ENCODE data around the gene MAP7D1.
"Not testable (repeated sequence)": the region's sequence is repeated elsewhere in the genome, so short reads cannot be mapped to it uniquely, and the experiment has no call there.

The MAP7D1 gene

GRCh38 chr1:36224537-36225282 is 68.8 kb downstream of the MAP7D1 start:
- TF ChIP-seq CTCF (IDR thresholded peaks at IDR 0.05; ENCODE audit: borderline replicate concordance, insufficient read depth, low read depth, low read length) = 0 out of 2 replicates have a peak, but pooled peaks have one; percentile 17
- peak overlapping the region; percentile 96 for H3K4me3 ChIP-seq (ENCODE audit: low read depth, low read length)

- H3K4me3 ChIP-seq (ENCODE audit: low read depth, low read length) = peak overlapping the region; percentile 96
- no peak for TF ChIP-seq CTCF (IDR thresholded peaks at IDR 0.05; ENCODE audit: borderline replicate concordance, insufficient read depth, low read depth, low read length)
Measured at GRCh38 chr1:36225283-36225899, 69.4 kb downstream of the MAP7D1 start.

GRCh38 chr1:36230279-36230678 is 74.3 kb downstream of the MAP7D1 start:
- not testable (repeated sequence) for H3K4me3 ChIP-seq (ENCODE audit: low read depth, low read length)

Measured in GM12875 (cell line).